ENCODE measurements around the gene ZCCHC2. TPM values are rescaled to one million over a fixed set of nuclear protein-coding genes. Genes with fewer than 3 reads are reported as not detected.
A peak's percentile ranks its signal among the peaks of the same experiment; 100 is the strongest.

ZCCHC2 gene
- total RNA-seq, 2 donors from 2014 or later = 12.9 to 16.8 TPM

DNA sequence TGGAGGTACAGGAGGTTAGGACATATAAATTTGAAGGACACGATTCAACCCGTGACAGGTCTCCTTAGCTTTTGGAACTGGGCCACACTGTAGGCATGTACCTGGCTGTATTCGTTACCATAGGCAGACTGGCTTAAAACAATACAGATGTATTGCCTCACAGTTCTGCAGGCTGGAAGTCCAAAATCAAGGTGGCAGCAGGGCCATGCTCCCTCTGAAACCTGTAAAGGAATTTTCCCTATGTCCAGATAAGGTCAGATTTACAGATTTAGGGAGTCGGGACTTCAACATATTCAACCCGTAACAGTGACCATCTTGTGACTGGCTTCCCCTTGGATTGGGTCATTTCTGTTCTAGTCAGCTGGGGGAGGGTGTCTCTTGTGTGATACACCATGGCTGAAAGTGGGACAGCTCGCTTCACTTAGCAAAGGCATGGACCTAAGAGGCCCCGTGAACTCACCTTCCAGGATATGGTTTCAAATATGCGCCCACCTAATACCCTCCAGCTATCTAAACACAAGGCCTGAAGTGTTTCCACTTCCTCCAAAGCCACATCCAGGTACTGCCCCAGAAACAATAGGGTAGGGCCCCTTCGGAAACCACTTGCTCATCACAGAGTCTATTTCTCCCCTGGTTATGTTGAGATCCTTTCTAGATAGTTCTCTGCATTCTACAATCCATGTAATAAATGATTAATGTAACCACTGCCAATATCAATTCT, 85.0 kb downstream of the ZCCHC2 start:
- Histone ChIP-seq H3K4me1 (peaks cover 0 to 12% of the 10 kb centered on the region in 2 donors), H3K27ac (no peak overlapping the region), H3K27me3 (no peaks in the 10 kb centered on the region), H3K9me3 (no peaks in the 10 kb centered on the region), H3K36me3 (no peaks in the 10 kb centered on the region), H3K4me3 (no peak overlapping the region)
- no peak for DNase-seq (ENCODE audit: low spot score)
- TF ChIP-seq CTCF (IDR thresholded peaks at IDR 0.05) = no peak

DNA sequence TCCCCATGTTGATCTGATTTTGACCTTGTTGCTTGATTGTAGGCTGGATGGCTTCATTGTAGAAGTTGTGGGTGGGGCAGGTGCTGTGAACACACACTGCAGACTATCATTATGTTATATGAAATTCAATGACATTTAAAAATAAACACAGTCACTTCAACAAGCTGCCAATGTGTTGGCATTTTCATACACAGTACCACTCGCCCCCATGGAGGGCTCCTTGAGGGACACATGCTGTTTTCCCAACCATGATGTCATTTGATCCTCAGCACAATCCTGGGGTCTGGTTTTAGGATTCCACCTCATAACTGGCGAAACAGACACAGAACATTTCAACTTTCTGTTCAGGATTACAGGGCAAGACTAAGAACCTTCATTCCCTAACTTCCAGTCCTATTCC, 86.9 kb downstream of the ZCCHC2 start:
- Histone ChIP-seq H3K27ac (no peak overlapping the region), H3K9me3 (no peaks in the 10 kb centered on the region), H3K36me3 (no peaks in the 10 kb centered on the region), H3K27me3 (no peaks in the 10 kb centered on the region), H3K4me3 (no peak overlapping the region), H3K4me1 (peaks cover 0 to 12% of the 10 kb centered on the region in 2 donors)
- no peak for TF ChIP-seq CTCF (IDR thresholded peaks at IDR 0.05)
- no peak for DNase-seq (ENCODE audit: low spot score)

DNA sequence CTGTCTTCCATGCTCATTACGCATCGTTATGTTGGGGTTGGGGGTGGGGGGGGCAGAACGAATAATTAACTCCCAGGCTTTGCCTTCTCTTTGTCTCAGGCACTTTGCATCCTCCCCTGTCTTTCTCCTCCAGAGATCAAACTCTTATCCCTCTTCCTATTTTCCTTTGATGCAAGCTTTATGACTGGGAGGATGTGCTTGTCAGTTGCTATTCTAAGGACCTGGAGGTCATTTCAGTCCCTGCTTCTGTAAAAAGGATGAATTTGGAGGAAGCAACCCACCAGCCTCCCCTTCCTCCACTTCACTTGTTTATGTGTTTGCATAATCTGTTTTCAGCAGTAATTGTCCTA, 87.5 kb downstream of the ZCCHC2 start:
- Histone ChIP-seq H3K9me3 (no peaks in the 10 kb centered on the region), H3K27ac (no peak overlapping the region), H3K27me3 (no peaks in the 10 kb centered on the region), H3K36me3 (no peaks in the 10 kb centered on the region), H3K4me1 (peaks cover 0 to 12% of the 10 kb centered on the region in 2 donors), H3K4me3 (no peak overlapping the region)
- TF ChIP-seq CTCF (IDR thresholded peaks at IDR 0.05) = no peak
- DNase-seq (ENCODE audit: low spot score) = no peak

GRCh38 chr18:62610701-62611411, 88.0 kb downstream of the ZCCHC2 start:
- H3K27me3 ChIP-seq = no peaks in the 10 kb centered on the region
- peak overlapping the region in 1 of 2 donors; percentile 23 for H3K4me3 ChIP-seq
- no peak for DNase-seq (ENCODE audit: low spot score)
- no peak overlapping the region for H3K27ac ChIP-seq
- H3K9me3 ChIP-seq = no peaks in the 10 kb centered on the region
- no peak for TF ChIP-seq CTCF (IDR thresholded peaks at IDR 0.05)
- no peaks in the 10 kb centered on the region for H3K36me3 ChIP-seq
- H3K4me1 ChIP-seq = peaks cover 0 to 12% of the 10 kb centered on the region in 2 donors

DNA sequence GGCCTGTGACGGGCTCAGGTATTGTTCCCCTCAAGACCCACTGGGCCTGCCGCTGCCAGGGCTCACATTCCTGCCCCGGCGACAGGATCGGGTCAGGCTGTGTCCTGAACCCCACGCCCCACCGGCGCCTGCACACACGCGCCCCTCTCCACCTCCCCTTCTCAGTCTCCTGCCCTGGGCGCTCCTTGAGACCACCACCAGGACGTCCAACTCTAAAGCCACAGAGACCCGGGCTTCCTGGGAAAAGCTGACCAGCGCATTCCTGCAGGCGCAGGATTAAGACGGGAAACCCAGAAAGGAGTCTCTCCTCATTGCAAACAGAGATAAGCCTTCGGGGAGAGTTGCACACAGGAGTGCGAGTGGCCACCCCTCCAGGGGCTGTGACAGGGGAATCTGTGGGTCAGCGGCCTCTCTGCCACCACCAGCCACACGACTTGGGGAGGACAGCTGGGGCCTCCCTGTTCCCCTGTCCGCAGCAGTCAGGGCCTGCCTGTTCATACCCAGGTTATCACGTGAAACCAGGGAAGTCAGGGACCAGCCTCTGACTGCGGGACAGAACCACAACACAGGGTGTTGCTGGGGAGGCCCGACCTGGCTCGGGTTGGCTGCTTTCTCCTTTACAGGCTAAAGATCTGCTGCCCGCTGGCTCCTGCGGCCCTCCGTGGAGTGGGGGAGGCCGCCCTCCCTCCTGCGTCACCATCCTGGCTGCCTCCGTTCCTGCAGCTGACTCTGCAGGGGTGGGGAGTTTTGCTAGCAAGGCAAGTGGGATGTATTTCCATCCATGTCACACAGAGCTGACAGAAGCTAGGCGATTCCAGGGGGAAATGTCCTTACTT, 88.8 kb downstream of the ZCCHC2 start:
- Histone ChIP-seq H3K4me3 (peak overlapping the region in 1 of 2 donors; percentile 23), H3K4me1 (peaks cover 0 to 12% of the 10 kb centered on the region in 2 donors), H3K27me3 (no peaks in the 10 kb centered on the region), H3K9me3 (no peaks in the 10 kb centered on the region), H3K27ac (no peak overlapping the region), H3K36me3 (no peaks in the 10 kb centered on the region)
- DNase-seq (ENCODE audit: low spot score) = no peak
- no peak for TF ChIP-seq CTCF (IDR thresholded peaks at IDR 0.05)

Data from right atrium auricular region (tissue), 2 donors.